ENCODE measurements around the gene SMARCE1.
"Not testable (repeated sequence)": the region's sequence is repeated elsewhere in the genome, so short reads cannot be mapped to it uniquely, and the experiment has no call there.

Gene SMARCE1

GRCh38 chr17:40611840-40612474 is 35.7 kb downstream of the SMARCE1 start:
- DNase-seq (ENCODE audit: low read depth in 2 of 2): no peak

DNA sequence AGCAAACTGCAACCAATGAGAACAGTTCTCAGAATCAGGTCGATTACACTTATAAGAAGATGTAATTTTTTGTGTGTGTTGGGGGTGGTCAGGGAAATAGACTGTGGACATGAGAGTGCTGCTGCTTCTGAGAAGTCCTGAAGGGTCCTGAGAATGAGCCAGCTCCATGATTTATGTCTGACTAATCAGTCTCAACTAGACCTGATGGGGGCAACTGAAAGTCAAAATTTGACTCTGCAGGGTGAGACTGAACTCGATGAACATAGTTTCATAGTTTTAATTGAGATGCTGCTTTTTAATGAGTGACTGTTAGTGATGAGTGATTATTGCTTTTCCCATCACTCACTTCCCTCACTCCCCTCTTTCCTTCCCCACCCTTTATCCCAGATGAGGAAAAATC is 37.3 kb downstream of the SMARCE1 start:
- DNase-seq (ENCODE audit: low read depth in 2 of 2): no peak

- no peak for DNase-seq (ENCODE audit: low read depth in 2 of 2)
These were observed 39.5 kb downstream of the SMARCE1 start for GRCh38 chr17:40608061-40608581.

DNA sequence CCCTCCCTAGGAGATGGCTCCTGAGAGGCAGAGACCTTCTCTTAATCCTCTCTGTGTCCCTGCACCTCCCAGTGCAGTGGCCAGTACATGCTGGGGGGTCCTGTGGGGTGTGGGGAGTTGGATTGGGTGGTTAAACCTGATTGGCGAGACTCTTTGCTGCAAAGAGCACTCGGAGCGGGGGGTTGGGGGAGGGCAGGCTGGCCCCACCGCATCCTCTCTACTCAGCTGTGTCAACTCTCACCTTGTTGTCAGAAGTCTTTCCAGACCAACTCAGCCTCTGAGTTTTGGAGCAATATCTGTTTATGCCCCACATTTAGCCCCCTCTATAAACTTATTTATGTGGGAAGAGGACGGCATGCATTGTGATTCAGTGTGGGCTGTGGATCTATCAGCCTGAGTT is 40.0 kb downstream of the SMARCE1 start:
- DNase-seq (ENCODE audit: low read depth in 2 of 2): no peak

DNA sequence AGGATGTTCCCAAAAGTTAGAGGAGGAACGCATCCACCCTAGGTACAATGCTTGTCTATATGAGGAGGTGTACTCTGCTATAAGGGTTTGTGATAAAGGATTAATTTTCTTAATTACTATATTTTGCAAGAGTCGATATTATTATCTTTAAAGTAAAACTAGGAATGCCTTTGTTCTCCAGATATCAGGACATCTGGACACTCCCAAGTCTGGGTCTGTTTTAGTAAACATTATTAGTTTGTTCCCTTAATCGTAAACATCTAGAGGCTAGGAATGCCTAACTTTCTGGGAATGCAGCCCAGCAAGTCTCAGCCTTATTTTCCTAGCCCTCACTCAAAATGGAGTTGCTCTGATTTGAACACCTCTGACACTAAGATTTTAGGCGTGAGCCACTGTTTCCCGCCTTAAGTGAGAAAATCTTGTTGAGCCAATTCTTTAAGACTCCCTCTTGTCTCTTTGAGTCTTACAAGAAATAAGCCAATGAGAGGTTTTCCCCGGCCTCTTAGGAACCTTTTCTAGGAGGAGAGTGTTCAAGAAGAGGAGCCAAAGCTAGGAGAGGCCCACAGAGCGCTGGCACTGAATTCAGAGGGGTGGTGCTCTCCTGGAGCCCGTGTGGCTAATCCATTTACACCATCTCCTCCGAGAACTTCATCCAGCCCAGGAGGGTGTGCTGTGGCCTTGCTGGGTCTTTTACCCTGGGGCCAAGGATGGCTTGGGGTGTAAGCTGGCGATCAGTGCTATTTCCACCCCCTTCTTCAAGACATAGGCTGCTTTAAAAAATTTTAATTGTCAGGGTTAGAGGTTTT is 40.9 kb downstream of the SMARCE1 start:
- DNase-seq (ENCODE audit: low read depth in 2 of 2): no peak

DNA sequence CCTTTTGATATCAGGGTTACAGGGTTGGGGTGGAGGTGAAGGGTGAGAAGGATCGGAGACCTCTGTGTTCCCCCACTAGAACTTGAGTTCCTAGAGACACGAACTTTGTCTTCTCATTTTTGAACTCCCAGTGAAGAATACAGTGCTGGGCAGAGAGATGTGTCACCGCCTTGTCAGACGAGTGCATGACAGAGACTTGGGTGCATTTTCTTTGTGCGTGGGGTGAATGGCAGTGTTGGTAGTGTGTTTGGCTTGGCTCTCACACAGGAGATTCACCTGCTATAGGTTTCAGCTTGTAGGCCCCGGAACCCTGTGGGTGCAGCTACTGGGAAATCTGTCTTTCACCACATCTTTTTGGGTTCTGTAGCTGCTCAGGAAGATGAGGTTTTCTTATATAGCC is 42.3 kb downstream of the SMARCE1 start:
- DNase-seq (ENCODE audit: low read depth in 2 of 2): peak; percentile 49 to 64

- no peak for DNase-seq (ENCODE audit: low read depth in 2 of 2)
These were observed 43.1 kb downstream of the SMARCE1 start for GRCh38 chr17:40604327-40605080.

DNA sequence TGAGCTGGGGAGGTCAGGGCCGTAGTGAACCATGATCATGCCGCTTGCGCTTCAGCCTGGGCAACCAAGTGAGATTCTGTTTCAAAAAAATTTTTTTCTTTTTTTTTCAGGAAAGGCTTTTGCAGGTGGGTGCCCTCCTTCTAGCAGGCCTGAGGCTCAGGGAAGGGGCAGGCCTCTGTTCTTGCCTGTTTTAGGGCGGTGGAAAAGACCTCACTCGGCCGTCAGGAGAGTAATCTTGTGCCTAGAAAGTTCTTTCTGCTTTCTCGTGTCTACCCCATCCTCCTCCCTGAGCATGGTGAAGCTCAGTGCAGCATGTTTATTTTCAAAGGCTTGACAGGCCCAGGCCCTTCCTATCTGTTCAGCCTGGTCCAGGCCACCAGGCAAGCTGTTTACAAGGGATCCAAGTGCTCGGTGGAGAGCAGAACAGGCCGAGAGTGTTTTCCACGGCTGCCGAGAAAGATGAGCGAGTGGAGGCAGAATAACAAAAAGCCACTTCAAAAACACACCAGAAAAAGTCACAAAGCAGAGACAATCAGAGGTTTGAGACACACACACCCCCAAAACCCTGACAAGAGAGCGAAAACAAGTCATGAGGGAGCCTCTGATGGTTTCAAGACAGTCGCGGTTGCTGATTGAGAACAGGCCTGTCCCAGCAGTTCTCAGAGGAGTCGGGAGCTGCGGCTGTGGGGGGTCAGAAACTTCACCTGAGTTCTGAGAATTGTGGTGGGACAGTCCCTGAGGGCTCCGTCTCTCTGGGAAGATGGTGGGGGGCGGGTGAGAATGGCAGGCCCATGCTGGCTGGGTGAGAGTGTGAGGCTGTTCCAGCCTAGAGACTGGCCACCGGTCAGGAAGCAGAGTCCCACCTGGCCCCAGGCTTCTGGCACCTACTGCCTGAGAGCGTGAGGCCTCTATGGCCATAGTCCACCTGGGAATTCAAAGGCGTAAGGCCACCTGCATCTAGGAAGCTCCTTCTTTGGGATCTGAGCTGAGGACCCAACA is 44.9 kb downstream of the SMARCE1 start:
- peak; percentile 62 to 64 for DNase-seq (ENCODE audit: low read depth in 2 of 2)

- DNase-seq (ENCODE audit: low read depth in 2 of 2): no peak
These were observed 47.1 kb downstream of the SMARCE1 start for GRCh38 chr17:40600486-40601046.

GRCh38 chr17:40599468-40599763 is 48.2 kb downstream of the SMARCE1 start:
- no peak for DNase-seq (ENCODE audit: low read depth in 2 of 2)

DNA sequence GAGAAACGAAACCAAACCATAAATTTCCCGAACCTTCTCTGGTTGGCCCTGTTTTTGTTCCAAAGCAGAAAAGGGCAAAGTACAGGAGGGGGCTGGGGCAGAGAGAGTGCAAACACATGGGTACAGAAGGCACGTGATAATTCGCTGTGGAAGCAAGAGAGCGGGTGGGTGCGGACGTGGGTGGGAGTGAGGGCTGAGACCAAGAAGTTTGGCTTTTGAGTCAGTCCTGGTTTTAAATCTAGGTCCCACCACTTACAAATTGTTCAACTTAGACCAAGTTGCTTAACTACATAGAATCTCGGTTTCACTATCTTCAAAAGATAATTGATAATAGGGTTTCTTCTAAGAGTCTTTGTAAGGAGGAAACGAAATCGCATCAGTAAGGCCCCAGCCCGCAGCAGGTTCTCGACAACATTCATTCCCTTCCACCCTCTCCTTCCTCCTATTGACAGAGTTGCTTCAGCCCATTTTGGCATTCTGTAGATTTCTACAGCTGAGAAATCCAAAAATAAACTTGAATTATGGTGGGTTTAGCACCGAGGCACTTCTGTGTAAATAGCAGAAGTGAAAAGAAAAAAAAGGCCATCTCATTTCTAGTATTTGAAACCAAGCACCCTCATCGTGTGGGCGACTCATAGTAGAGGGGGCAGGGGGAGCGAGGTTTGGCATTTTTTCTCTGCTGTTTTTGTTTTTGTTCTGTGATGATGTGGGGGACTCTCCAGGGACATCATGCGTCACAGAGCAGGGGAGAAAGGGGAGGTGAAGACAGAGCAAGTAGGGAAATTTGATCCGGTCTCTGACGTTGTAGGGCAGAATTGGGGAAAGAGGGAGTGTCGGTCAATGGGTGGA is 48.8 kb downstream of the SMARCE1 start:
- DNase-seq (ENCODE audit: low read depth in 2 of 2): peak; percentile 72 to 79

DNA sequence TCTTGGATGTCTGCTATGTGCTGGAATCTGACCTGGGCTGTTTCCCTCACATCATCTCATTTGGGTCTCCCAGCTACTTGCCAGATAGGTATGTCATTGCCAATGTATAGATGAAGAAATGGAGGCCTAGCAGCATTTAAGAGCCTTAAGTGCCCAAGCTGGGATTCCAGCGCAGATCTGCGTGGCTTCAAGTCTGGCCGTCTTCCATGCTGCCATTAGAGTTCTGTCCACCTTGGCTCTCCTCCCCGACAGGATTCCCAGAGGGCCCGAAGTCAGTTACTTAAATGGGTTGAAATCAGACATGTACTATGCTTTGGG is 49.4 kb downstream of the SMARCE1 start:
- DNase-seq (ENCODE audit: low read depth in 2 of 2): no peak

DNA sequence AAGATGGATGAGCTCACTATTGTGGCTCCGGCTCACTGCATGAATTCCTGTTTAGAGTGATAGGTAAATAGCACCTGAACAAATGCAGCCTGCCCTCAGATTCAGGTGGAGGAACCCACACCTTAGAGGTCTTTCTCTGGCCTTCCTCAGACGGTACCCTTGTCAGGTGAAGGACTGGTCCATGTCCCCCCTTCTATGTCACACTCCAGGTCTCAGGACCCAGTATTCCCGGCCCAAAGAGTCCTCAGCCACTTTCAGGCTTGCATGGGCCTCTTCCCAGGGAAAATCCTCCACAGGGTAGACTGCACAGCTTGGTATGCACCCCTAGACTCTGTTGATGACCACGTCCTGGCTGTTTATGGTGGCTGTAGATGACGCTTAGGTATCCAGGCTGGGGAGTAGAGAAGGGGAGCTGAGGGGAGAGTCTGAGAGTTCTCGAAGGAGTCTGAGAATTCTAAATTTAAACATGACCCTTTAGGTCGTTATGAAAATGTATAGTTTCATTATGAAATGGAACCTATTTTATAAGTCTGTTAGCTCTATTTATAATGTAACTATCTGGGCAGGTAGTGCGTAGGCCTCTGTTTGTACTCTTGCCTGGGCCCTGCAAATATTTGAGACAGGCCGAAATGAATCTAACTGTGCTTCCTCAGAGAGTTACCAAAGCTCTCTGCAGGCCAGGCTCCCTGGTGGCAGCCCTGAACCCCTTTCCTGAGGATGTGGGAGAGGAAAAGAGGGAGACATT is 49.9 kb downstream of the SMARCE1 start:
- DNase-seq (ENCODE audit: low read depth in 2 of 2): no peak

GRCh38 chr17:40597156-40597555 is 50.5 kb downstream of the SMARCE1 start:
- no peak for DNase-seq (ENCODE audit: low read depth in 2 of 2)

DNA sequence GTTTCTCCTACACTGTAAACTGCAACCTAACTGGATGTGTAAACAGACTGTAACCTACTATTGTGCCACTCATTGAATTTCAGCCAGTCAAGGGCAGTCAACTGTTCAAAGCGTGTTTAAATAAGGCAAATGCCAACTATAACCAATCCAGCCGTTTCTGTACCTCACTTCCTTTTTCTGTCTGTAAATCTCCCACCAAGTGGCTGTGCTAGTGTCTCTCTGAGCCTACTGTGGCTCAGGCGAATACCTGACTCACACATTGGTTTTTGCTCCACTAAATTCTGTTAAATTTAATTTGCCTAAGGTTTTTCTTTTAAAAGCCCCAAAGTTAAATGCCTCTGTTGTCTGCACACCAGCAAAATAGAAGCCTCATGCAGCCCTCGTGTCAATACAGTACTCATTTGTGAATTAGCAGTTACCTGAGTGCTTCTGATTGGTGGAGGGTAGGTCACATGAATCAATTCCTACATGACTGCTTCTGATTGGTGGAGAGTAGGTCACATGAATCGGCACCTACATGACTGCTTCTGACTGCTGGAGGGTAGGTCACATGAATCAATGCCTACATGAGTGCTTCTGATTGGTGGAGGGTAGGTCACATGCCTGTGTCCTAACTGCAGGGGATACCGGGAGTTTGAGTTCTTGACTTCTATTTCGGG is 51.2 kb downstream of the SMARCE1 start:
- DNase-seq (ENCODE audit: low read depth in 2 of 2): no peak

DNA sequence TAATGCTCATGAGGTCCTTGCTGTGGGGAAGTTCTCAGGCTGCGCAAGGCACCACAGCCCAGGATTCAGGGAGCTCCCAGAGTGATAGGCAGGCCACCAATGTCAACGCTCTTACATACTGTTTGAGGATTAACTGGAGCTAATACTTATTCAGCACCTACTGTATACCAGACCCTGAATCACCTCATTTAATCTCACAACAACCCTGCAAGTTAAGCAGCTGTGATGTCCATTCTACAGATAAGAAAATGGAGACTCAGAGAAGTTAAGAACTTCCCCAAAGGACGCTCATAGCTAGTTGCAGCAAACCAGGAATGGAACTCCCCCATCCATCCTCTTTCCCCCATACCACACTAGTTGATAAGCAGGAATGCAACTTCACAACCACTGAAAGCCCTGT is 56.9 kb downstream of the SMARCE1 start:
- DNase-seq (ENCODE audit: low read depth in 2 of 2): no peak

GRCh38 chr17:40588552-40588951 is 59.1 kb downstream of the SMARCE1 start:
- DNase-seq (ENCODE audit: low read depth in 2 of 2): no peak

- not testable (repeated sequence) for DNase-seq (ENCODE audit: low read depth in 2 of 2)
These were observed 61.4 kb downstream of the SMARCE1 start for GRCh38 chr17:40586264-40586663.

DNA sequence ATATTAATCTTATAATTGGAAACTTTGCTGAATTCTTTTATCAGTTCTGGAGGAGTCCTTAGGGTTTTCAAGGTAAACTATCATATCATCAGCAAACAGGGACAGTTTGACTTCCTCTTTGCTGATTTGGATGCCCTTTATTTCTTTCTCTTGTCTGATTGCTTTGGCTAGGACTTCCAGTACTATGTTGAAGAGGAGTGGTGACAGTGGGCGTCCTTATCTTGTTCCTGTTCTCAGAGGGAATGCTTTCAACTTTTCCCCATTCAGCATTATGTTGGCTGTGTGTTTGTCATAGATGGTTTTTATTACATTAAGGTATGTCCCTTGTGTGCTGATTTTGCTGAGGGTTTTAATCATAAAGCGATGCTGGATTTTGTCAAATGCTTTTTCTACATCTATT is 62.7 kb downstream of the SMARCE1 start:
- not testable (repeated sequence) for DNase-seq (ENCODE audit: low read depth in 2 of 2)
